Stomach (tissue), 9 donors: ENCODE measurements around the gene ATXN2. TPM values are rescaled to one million over a fixed set of nuclear protein-coding genes. Genes with fewer than 3 reads are reported as not detected.
A peak's percentile ranks its signal among the peaks of the same experiment; 100 is the strongest.

Experiments used
- DNase-seq, 2 donors: peaks; one replicate each; pipeline versions ENCODE4 v3.0.0 to v3.0.0-alpha.2; 2013 to 2019
- H3K27ac ChIP-seq, 5 donors: fragments of 200-600 bp in 4 of 5; sonication (generic) in 4 of 5; one replicate each; pipeline ENCODE4 v1.5.1; 2013 to 2019; ENCODE audit warnings: mild to moderate bottlenecking in 1 of 5, moderate library complexity in 1 of 5
- H3K27me3 ChIP-seq, 3 donors: fragments of 200-600 bp; sonication (generic); one replicate each; pipeline ENCODE4 v1.5.1; 2017 to 2019; ENCODE audit warnings: mixed run types in 1 of 3
- H3K36me3 ChIP-seq, 4 donors: fragments of 200-600 bp; sonication (generic); 1 replicate in 3 of 4; 2 replicates in 1 of 4; pipeline ENCODE4 v1.5.1; 2016 to 2019
- H3K4me1 ChIP-seq, 4 donors: fragments of 200-600 bp; sonication (generic); one replicate each; pipeline ENCODE4 v1.5.1; 2016 to 2019
- H3K4me3 ChIP-seq, 4 donors: fragments of 200-600 bp; sonication (generic) in 3 of 4; one replicate each; pipeline ENCODE4 v1.5.1; 2016 to 2019; ENCODE audit warnings: mild to moderate bottlenecking in 1 of 4
- H3K9me3 ChIP-seq, 4 donors: fragments of 200-600 bp; sonication (generic); one replicate each; pipeline ENCODE4 v1.5.1; 2016 to 2019
- EP300 ChIP-seq: sonication (generic); formaldehyde crosslinking; IDR thresholded peaks from one replicate; pipeline ENCODE4 v1.6.1; 2017; ENCODE audit warnings: antibody characterized with exemption
- POLR2A ChIP-seq, 4 donors: fragments of 450-650 bp; IDR thresholded peaks; one replicate each; pipeline ENCODE4 v1.6.1; 2016; ENCODE audit warnings: antibody characterized with exemption in 4 of 4, control low read depth in 2 of 4, mild to moderate bottlenecking in 1 of 4, moderate library complexity in 1 of 4
- POLR2AphosphoS5 ChIP-seq, 3 donors: sonication (generic); formaldehyde crosslinking; IDR thresholded peaks; one replicate each; pipeline ENCODE4 v1.6.1; 2016; ENCODE audit warnings: antibody characterized with exemption in 3 of 3
- WGBS, 5 donors: extraction: QIAGEN DNeasy Blood & Tissue Kit in 3 of 5; methylation state at CpG; one replicate each; pipeline versions ENCODE4 v1.1.5 to v1.1.7; 2013 to 2018; 5-methylcytosine and 5-hydroxymethylcytosine counted together
- intact Hi-C: fragments of 100-400 bp; cut with DNase I; formaldehyde crosslinking; loops from one replicate; pipeline ENCODE4 v1.15.1; 2023; ENCODE audit warnings: low total_unique reads
- polyA plus RNA-seq, 3 donors: library from polyadenylated mRNA; stranded (reverse); fragments of 200-250 nt; gene quantifications; one replicate each; pipeline ENCODE4 v1.2.3, GENCODE V29; 2013
- total RNA-seq, 5 donors: library from RNA; depleted of rRNA; stranded (reverse); fragments of >200 nt; gene quantifications; one replicate each; pipeline versions ENCODE4 v1.1.0 to v1.2.3, GENCODE V29; 2014 to 2016
- TF ChIP-seq, protein P1 (sequence below), 7 experiments: fragments of 450-650 bp in 4 of 7; fragments of 200-600 bp in 3 of 7; sonication (generic) in 3 of 7; IDR thresholded peaks; one replicate each; pipeline ENCODE4 v1.5.1; 2016 to 2019; ENCODE audit warnings: antibody characterized with exemption in 7 of 7, control low read depth in 2 of 7, mild to moderate bottlenecking in 1 of 7
- donor health status: healthy with polysubstance abuse.
- donor health status: Bipolar disorder and iron deficiency.
- donor health status: healthy.

Gene ATXN2
- total and polyA plus RNA-seq, 8 donors = 11.1 to 131 (median 61.2) TPM

DNA sequence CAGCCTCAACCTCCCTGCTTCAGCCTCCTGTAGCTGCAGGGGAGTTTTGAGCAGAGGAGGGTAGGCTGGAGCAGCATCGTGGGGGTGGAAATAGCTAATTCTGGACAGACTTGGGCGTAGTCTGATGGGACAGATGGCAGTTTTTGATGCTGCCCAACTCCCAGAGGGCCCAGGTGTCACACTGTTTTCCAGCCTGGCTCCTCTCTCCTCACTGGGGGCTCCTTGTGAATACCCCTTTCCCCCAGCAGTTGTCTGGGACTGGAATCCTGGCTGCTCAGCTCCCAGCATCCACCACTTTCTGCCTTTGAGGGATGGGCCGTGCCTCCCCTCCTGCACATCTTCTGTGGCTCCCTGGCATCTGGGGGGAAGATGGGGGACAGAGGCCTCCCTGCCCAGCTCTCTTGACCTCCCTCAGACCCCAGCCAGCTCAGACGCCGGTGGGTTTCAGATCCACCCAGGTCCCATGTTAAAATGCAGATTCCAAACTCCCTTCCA lies 159.4 kb downstream of the ATXN2 start:
- H3K36me3 ChIP-seq = peaks cover 6 to 46% (median 35%) of the 10 kb centered on the region in 4 donors
- H3K4me1 ChIP-seq = peaks cover 34 to 100% (median 78%) of the 10 kb centered on the region in 4 donors
- peak overlapping the region in 4 of 5 donors; percentile 32 to 81 (median 43) for H3K27ac ChIP-seq

DNA sequence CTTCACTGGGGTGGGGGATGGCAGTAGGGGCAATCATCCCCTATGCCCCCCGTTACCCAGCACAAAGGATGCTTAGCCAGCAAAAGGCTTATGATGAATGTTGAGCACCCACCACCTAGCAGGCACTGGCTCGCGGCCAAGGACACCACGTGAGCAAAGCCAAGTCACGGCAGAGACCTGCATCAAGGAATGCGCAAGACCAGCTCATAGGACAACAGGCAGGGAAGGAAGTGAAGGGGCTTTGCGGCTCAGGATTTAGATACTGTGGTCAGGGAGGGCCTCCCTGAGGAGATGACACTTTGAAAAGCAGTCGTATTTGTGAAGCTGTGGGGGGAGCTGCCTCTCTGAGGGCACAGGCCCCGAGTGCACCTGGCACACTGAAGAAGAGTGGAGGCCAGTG lies 160.6 kb downstream of the ATXN2 start:
- no peak overlapping the region for H3K4me3 ChIP-seq
- TF ChIP-seq POLR2A (IDR thresholded peaks at IDR 0.05) (no peak), EP300 (no peak), POLR2AphosphoS5 (IDR thresholded peaks at IDR 0.05) (no peak)
- TF ChIP-seq, protein P1, sequence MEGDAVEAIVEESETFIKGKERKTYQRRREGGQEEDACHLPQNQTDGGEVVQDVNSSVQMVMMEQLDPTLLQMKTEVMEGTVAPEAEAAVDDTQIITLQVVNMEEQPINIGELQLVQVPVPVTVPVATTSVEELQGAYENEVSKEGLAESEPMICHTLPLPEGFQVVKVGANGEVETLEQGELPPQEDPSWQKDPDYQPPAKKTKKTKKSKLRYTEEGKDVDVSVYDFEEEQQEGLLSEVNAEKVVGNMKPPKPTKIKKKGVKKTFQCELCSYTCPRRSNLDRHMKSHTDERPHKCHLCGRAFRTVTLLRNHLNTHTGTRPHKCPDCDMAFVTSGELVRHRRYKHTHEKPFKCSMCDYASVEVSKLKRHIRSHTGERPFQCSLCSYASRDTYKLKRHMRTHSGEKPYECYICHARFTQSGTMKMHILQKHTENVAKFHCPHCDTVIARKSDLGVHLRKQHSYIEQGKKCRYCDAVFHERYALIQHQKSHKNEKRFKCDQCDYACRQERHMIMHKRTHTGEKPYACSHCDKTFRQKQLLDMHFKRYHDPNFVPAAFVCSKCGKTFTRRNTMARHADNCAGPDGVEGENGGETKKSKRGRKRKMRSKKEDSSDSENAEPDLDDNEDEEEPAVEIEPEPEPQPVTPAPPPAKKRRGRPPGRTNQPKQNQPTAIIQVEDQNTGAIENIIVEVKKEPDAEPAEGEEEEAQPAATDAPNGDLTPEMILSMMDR (IDR thresholded peaks at IDR 0.05) = no peak
- peak; percentile 48 to 69 for DNase-seq
- H3K9me3 ChIP-seq = no peaks in the 10 kb centered on the region
- H3K36me3 ChIP-seq = peaks cover 2 to 35% (median 25%) of the 10 kb centered on the region in 4 donors
- peak overlapping the region in 4 of 5 donors; percentile 36 to 83 (median 75) for H3K27ac ChIP-seq
- H3K27me3 ChIP-seq = no peaks in the 10 kb centered on the region
- intact Hi-C loops = no loop called here
- peaks cover 41 to 100% (median 78%) of the 10 kb centered on the region in 4 donors for H3K4me1 ChIP-seq
- WGBS, 5 donors = 30 to 47% (median 33%) methylated on average over 9 of the region's 9 CpGs

More for the DNA sequence above, 159.4 kb downstream of the ATXN2 start:
- DNase-seq = no peak
- Histone ChIP-seq H3K4me3 (no peak overlapping the region), H3K9me3 (no peaks in the 10 kb centered on the region), H3K27me3 (no peaks in the 10 kb centered on the region)
- intact Hi-C loops = no loop called here
- 70 to 87% (median 81%) methylated on average over 2 to 5 of the region's 5 CpGs for WGBS, 5 donors
- TF ChIP-seq, protein P1 (IDR thresholded peaks at IDR 0.05) = no peak
- TF ChIP-seq POLR2A (IDR thresholded peaks at IDR 0.05) = no peak
- no peak for TF ChIP-seq EP300
- no peak for TF ChIP-seq POLR2AphosphoS5 (IDR thresholded peaks at IDR 0.05)

DNA sequence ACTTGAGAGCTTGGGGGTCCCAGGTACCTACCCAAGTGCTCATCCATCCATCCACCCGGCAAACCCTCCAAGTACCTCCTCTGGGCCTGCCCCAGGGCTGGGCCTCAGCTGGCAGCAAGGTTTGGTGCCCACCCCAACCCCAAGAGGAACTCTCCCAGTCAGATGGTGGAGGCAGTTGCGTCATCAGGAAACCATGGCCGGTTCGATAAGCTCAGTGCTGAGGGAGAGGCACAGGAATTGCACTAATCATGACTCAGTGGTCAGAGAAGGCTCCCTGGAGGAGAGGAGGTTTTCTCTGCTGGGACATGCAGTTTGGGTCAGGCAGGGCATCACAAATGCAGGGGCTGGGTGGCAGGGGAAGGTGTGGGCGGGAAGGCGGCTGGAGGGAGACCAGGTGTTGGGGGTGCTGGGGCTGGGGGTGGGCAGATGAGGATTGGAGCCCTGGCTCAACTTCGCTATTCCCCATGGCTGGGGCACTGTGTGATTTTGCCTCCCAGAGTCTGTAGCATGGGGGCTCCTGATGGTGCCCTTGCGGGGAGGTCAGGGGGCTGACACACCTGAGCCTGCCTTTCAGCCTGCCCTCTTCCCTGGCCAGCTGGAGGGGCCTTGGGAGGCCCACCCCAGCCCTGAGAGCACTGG lies 161.2 kb downstream of the ATXN2 start:
- intact Hi-C loops = no loop called here
- WGBS, 5 donors = 49 to 69% (median 56%) methylated on average over 7 to 8 of the region's 8 CpGs
- Histone ChIP-seq H3K36me3 (peaks cover 2 to 30% (median 19%) of the 10 kb centered on the region in 4 donors), H3K9me3 (no peaks in the 10 kb centered on the region), H3K27me3 (no peaks in the 10 kb centered on the region), H3K4me3 (no peak overlapping the region), H3K4me1 (peaks cover 41 to 100% (median 75%) of the 10 kb centered on the region in 4 donors), H3K27ac (peak overlapping the region in 4 of 5 donors; percentile 36 to 83 (median 75))
- no peak for DNase-seq
- TF ChIP-seq EP300 (no peak), POLR2AphosphoS5 (IDR thresholded peaks at IDR 0.05) (peak in 1 of 3 donors; percentile 14)

DNA sequence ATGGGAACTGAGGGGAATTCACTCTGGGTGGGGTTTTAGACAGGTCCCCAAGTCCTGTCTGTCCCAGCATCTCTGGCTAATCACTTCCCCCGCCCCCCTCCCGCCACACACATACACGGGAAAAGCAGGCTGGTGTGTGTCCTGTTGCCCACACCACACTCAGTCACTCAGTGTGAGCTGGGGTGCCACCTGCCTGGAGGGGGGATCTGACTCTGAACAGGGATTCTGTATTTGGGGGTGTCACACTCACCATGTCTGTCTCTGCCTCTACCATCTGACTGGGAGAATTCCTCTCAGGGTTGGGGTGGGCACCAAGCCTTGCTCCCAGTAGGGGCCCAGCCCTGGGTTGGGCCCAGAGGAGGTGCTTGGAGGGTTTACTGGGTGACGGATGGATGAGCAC lies 162.3 kb downstream of the ATXN2 start:
- Histone ChIP-seq H3K27ac (peak overlapping the region in 3 of 5 donors; percentile 69 to 83 (median 81)), H3K36me3 (peaks cover 0 to 19% (median 10%) of the 10 kb centered on the region in 4 donors), H3K4me3 (no peak overlapping the region), H3K4me1 (peaks cover 41 to 100% (median 77%) of the 10 kb centered on the region in 4 donors), H3K9me3 (no peaks in the 10 kb centered on the region), H3K27me3 (no peaks in the 10 kb centered on the region)
- DNase-seq = no peak
- 58 to 69% (median 68%) methylated on average over 3 to 4 of the region's 4 CpGs for whole genome bisulfite sequencing, 5 donors
- no peak for TF ChIP-seq POLR2A (IDR thresholded peaks at IDR 0.05)
- TF ChIP-seq POLR2AphosphoS5 (IDR thresholded peaks at IDR 0.05) = no peak
- TF ChIP-seq EP300 = no peak
- TF ChIP-seq, protein P1 (IDR thresholded peaks at IDR 0.05) = no peak
- intact Hi-C loops = no loop called here
